Mesendoderm (in vitro differentiated cells): ENCODE results near the gene LRFN2.

Experiments used
- DNase-seq: peaks from one replicate; pipeline ENCODE4 v3.0.0; 2013
- H2AK5ac ChIP-seq: 2 replicates; pipeline ENCODE4 v1.6.1; 2013; ENCODE audit warnings: low read length, inconsistent platforms
- H2BK120ac ChIP-seq: 2 replicates; pipeline ENCODE4 v1.6.1; 2013; ENCODE audit warnings: low read depth, mild to moderate bottlenecking, low read length, moderate library complexity, mixed read lengths
- H2BK15ac ChIP-seq: replicated peaks from 2 replicates; pipeline ENCODE4 v1.6.1; 2013; ENCODE audit warnings: low read depth, mild to moderate bottlenecking, moderate library complexity
- H2BK5ac ChIP-seq: 2 replicates; pipeline ENCODE4 v1.6.1; 2013; ENCODE audit warnings: low read length, inconsistent platforms
- H3K18ac ChIP-seq: 2 replicates; pipeline ENCODE4 v1.6.1; 2013; ENCODE audit warnings: mild to moderate bottlenecking, low read length, mixed read lengths
- H3K23ac ChIP-seq: one replicate; pipeline ENCODE4 v1.6.1; 2013; ENCODE audit warnings: low read length
- H3K27ac ChIP-seq: 2 replicates; pipeline ENCODE4 v1.5.1; 2013; ENCODE audit warnings: low read depth, mild to moderate bottlenecking, inconsistent platforms, low read length, moderate library complexity
- H3K27me3 ChIP-seq: 2 replicates; pipeline ENCODE4 v1.6.1; 2013; ENCODE audit warnings: low read length, control low read depth, mild to moderate bottlenecking, inconsistent platforms; ENCODE audit not compliant: insufficient read depth, poor library complexity
- H3K36me3 ChIP-seq: 2 replicates; pipeline ENCODE4 v1.6.1; 2013; ENCODE audit warnings: low read length, inconsistent platforms; ENCODE audit not compliant: control insufficient read depth, insufficient read depth
- H3K4ac ChIP-seq: one replicate; pipeline ENCODE4 v1.6.1; 2013; ENCODE audit warnings: low read depth, mild to moderate bottlenecking, low read length, moderate library complexity
- H3K4me1 ChIP-seq: 2 replicates; pipeline ENCODE4 v1.6.1; 2013; ENCODE audit warnings: low read depth, low read length, inconsistent platforms; ENCODE audit not compliant: control insufficient read depth
- H3K4me2 ChIP-seq: 2 replicates; pipeline ENCODE4 v1.6.1; 2013; ENCODE audit warnings: low read length
- H3K4me3 ChIP-seq: 2 replicates; pipeline ENCODE4 v1.5.1; 2013; ENCODE audit warnings: mild to moderate bottlenecking, low read length
- H3K56ac ChIP-seq: one replicate; pipeline ENCODE4 v1.6.1; 2013; ENCODE audit warnings: low read length
- H3K79me1 ChIP-seq: 2 replicates; pipeline ENCODE4 v1.6.1; 2013; ENCODE audit warnings: low read length, inconsistent platforms
- H3K79me2 ChIP-seq: 2 replicates; pipeline ENCODE4 v1.6.1; 2013; ENCODE audit warnings: mild to moderate bottlenecking, low read length; ENCODE audit not compliant: control insufficient read depth, insufficient read depth
- H3K9ac ChIP-seq: 2 replicates; pipeline ENCODE4 v1.6.1; 2013; ENCODE audit warnings: low read length, inconsistent platforms
- H4K5ac ChIP-seq: one replicate; pipeline ENCODE4 v1.6.1; 2013; ENCODE audit warnings: low read length
- H4K8ac ChIP-seq: one replicate; pipeline ENCODE4 v1.6.1; 2013; ENCODE audit warnings: low read depth, mild to moderate bottlenecking, control low read depth, low read length, moderate library complexity
- WGBS: extraction: QIAGEN DNeasy Blood & Tissue Kit; methylation state at CpG from one replicate; pipeline ENCODE4 v1.1.7; 2013; ENCODE audit warnings: low lambda C conversion rate, missing lambda C conversion rate; ENCODE audit not compliant: insufficient coverage; ENCODE audit errors: extremely low coverage; 5-methylcytosine and 5-hydroxymethylcytosine counted together

The LRFN2 gene

GRCh38 chr6:40577672-40578071 lies 9.5 kb downstream of the LRFN2 start:
- no CpG with 5 or more reads among the region's 4 CpGs for WGBS
- H3K36me3 ChIP-seq: no peaks in the 10 kb centered on the region
- no peaks in the 10 kb centered on the region for H3K79me1 ChIP-seq
- H2BK120ac ChIP-seq: no peak overlapping the region
- no peak overlapping the region for H3K4me2 ChIP-seq
- no peak overlapping the region for H4K8ac ChIP-seq
- no peak overlapping the region for H2AK5ac ChIP-seq
- no peak overlapping the region for H3K18ac ChIP-seq
- H2BK15ac ChIP-seq: no peak overlapping the region
- H3K9ac ChIP-seq: no peak overlapping the region
- no peaks in the 10 kb centered on the region for H3K79me2 ChIP-seq
- no peak overlapping the region for H4K5ac ChIP-seq
- no peak overlapping the region for H3K23ac ChIP-seq
- no peak overlapping the region for H3K27ac ChIP-seq
- H3K4ac ChIP-seq: no peak overlapping the region
- DNase-seq: no peak
- no peaks in the 10 kb centered on the region for H3K27me3 ChIP-seq
- peaks cover 3% of the 10 kb centered on the region for H3K4me1 ChIP-seq
- no peak overlapping the region for H2BK5ac ChIP-seq
- no peak overlapping the region for H3K56ac ChIP-seq
- H3K4me3 ChIP-seq: no peak overlapping the region

GRCh38 chr6:40573221-40573620 lies 13.9 kb downstream of the LRFN2 start:
- H3K79me1 ChIP-seq: no peaks in the 10 kb centered on the region
- no peak overlapping the region for H3K4me2 ChIP-seq
- H2AK5ac ChIP-seq: no peak overlapping the region
- H3K4ac ChIP-seq: no peak overlapping the region
- no peaks in the 10 kb centered on the region for H3K27me3 ChIP-seq
- DNase-seq: no peak
- H3K56ac ChIP-seq: no peak overlapping the region
- H3K18ac ChIP-seq: no peak overlapping the region
- no peaks in the 10 kb centered on the region for H3K36me3 ChIP-seq
- H3K4me3 ChIP-seq: no peak overlapping the region
- H3K9ac ChIP-seq: no peak overlapping the region
- WGBS: no CpG with 5 or more reads among the region's 5 CpGs
- no peak overlapping the region for H2BK5ac ChIP-seq
- no peak overlapping the region for H4K5ac ChIP-seq
- H3K27ac ChIP-seq: no peak overlapping the region
- no peak overlapping the region for H2BK15ac ChIP-seq
- no peaks in the 10 kb centered on the region for H3K79me2 ChIP-seq
- no peak overlapping the region for H4K8ac ChIP-seq
- H3K4me1 ChIP-seq: peaks cover 3% of the 10 kb centered on the region
- H2BK120ac ChIP-seq: no peak overlapping the region
- H3K23ac ChIP-seq: no peak overlapping the region

GRCh38 chr6:40569162-40569910 lies 17.8 kb downstream of the LRFN2 start:
- Histone ChIP-seq H3K27ac (peak overlapping the region; percentile 6), H3K4me1 (no peaks in the 10 kb centered on the region), H3K9ac (no peak overlapping the region), H4K8ac (no peak overlapping the region), H3K23ac (no peak overlapping the region), H3K36me3 (no peaks in the 10 kb centered on the region), H2BK120ac (no peak overlapping the region), H3K4me2 (no peak overlapping the region), H3K4me3 (no peak overlapping the region), H2BK5ac (no peak overlapping the region), H4K5ac (no peak overlapping the region), H3K27me3 (no peaks in the 10 kb centered on the region), H2AK5ac (no peak overlapping the region), H2BK15ac (no peak overlapping the region), H3K79me2 (no peaks in the 10 kb centered on the region), H3K18ac (no peak overlapping the region), H3K4ac (no peak overlapping the region), H3K56ac (peak overlapping the region; percentile 34), H3K79me1 (no peaks in the 10 kb centered on the region)
- no CpG with 5 or more reads among the region's 8 CpGs for WGBS
- DNase-seq: peak; percentile 25

GRCh38 chr6:40568062-40568708 lies 19.0 kb downstream of the LRFN2 start:
- H3K79me1 ChIP-seq: no peaks in the 10 kb centered on the region
- no peak overlapping the region for H2BK120ac ChIP-seq
- no peak overlapping the region for H4K5ac ChIP-seq
- no CpG with 5 or more reads among the region's 6 CpGs for WGBS
- no peak overlapping the region for H2BK15ac ChIP-seq
- no peak overlapping the region for H2AK5ac ChIP-seq
- no peak overlapping the region for H3K56ac ChIP-seq
- H3K9ac ChIP-seq: no peak overlapping the region
- no peak overlapping the region for H3K18ac ChIP-seq
- no peak overlapping the region for H3K4ac ChIP-seq
- H3K79me2 ChIP-seq: no peaks in the 10 kb centered on the region
- no peak overlapping the region for H2BK5ac ChIP-seq
- H3K36me3 ChIP-seq: no peaks in the 10 kb centered on the region
- H3K4me2 ChIP-seq: no peak overlapping the region
- H3K27ac ChIP-seq: no peak overlapping the region
- H3K27me3 ChIP-seq: no peaks in the 10 kb centered on the region
- DNase-seq: no peak
- no peak overlapping the region for H3K23ac ChIP-seq
- H3K4me1 ChIP-seq: no peaks in the 10 kb centered on the region
- no peak overlapping the region for H4K8ac ChIP-seq
- H3K4me3 ChIP-seq: no peak overlapping the region

GRCh38 chr6:40563111-40563510 lies 24.1 kb downstream of the LRFN2 start:
- no peak overlapping the region for H3K4ac ChIP-seq
- no peak overlapping the region for H3K18ac ChIP-seq
- no peak overlapping the region for H3K4me3 ChIP-seq
- H3K36me3 ChIP-seq: no peaks in the 10 kb centered on the region
- H2BK120ac ChIP-seq: no peak overlapping the region
- H3K9ac ChIP-seq: no peak overlapping the region
- DNase-seq: no peak
- H4K8ac ChIP-seq: no peak overlapping the region
- H3K56ac ChIP-seq: no peak overlapping the region
- no peaks in the 10 kb centered on the region for H3K27me3 ChIP-seq
- no peak overlapping the region for H2AK5ac ChIP-seq
- H2BK5ac ChIP-seq: no peak overlapping the region
- no peak overlapping the region for H4K5ac ChIP-seq
- H3K4me1 ChIP-seq: no peaks in the 10 kb centered on the region
- no peaks in the 10 kb centered on the region for H3K79me1 ChIP-seq
- H3K4me2 ChIP-seq: no peak overlapping the region
- no peak overlapping the region for H2BK15ac ChIP-seq
- H3K27ac ChIP-seq: no peak overlapping the region
- H3K23ac ChIP-seq: no peak overlapping the region
- no CpG with 5 or more reads among the region's 5 CpGs for WGBS
- no peaks in the 10 kb centered on the region for H3K79me2 ChIP-seq
